OCI-LY3 (cell line): ENCODE data around the gene GBX2.

Experiments used
- EZH2phosphoT487 ChIP-seq: fragments of 200-600 bp; shearing (Covaris generic); IDR thresholded peaks from 2 replicates; pipeline ENCODE4 v1.6.1; 2018; ENCODE audit warnings: antibody characterized with exemption, mixed run types, low read depth
- TF ChIP-seq, protein P1 (sequence below): fragments of 200-600, 300-600 bp; sonication (generic); IDR thresholded peaks from 2 replicates; pipeline ENCODE4 v1.5.1; 2014; ENCODE audit warnings: antibody characterized with exemption, low read length, low read depth

DNA sequence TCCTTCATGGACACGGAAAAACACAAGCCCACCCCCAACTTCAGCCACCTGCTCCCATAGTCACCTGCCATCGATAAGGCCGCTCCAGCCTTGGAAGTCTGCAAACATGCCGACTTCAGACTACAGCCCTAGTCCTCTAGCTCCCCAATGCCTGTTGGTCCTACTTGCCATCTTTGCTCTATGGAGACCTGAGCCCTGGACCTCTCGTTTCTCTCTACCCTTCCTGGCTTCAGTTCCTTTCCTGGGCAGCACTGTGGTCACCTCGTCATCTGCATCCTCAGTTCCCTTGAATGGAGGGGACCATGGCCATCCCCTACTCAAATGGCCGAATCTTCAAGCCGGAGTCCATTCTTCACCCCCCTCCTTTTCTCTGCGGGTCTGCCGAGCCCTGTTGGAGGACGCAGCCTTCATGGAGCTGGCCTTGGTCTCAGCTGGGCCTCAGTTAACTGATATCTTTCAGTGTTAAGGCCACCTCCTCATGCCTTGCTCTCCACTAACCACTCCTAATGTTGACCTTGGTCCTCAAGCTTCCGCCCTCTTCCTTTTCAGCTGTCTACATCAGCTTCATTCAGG is 47.7 kb upstream of the GBX2 start:
- TF ChIP-seq, protein P1, sequence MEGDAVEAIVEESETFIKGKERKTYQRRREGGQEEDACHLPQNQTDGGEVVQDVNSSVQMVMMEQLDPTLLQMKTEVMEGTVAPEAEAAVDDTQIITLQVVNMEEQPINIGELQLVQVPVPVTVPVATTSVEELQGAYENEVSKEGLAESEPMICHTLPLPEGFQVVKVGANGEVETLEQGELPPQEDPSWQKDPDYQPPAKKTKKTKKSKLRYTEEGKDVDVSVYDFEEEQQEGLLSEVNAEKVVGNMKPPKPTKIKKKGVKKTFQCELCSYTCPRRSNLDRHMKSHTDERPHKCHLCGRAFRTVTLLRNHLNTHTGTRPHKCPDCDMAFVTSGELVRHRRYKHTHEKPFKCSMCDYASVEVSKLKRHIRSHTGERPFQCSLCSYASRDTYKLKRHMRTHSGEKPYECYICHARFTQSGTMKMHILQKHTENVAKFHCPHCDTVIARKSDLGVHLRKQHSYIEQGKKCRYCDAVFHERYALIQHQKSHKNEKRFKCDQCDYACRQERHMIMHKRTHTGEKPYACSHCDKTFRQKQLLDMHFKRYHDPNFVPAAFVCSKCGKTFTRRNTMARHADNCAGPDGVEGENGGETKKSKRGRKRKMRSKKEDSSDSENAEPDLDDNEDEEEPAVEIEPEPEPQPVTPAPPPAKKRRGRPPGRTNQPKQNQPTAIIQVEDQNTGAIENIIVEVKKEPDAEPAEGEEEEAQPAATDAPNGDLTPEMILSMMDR, result no peak
- TF ChIP-seq EZH2phosphoT487, result no peak
